HepG2 (cell line): ENCODE data around the gene MTUS2.

Experiments used
- ATF7 ChIP-seq, 2 experiments: fragments of 450-650 bp in 1 of 2; sonication (generic) in 1 of 2; formaldehyde crosslinking in 1 of 2; IDR thresholded peaks; 2 replicates each; pipeline versions ENCODE4 v1.4.0 to v1.6.1; 2016 to 2020; ENCODE audit warnings: antibody characterized with exemption in 1 of 2, mild to moderate bottlenecking in 1 of 2, missing genetic modification reagents in 1 of 2
- CBX2 ChIP-seq, 2 experiments: fragments of 200-600 bp in 1 of 2; sonication (generic); formaldehyde crosslinking in 1 of 2; IDR thresholded peaks; 2 replicates each; pipeline versions ENCODE4 v1.7.0 to v1.8.1; 2018 to 2022; ENCODE audit warnings: low read depth in 2 of 2, low read length in 1 of 2, mild to moderate bottlenecking in 1 of 2, missing genetic modification reagents in 1 of 2
- DPF2 ChIP-seq: sonication (generic); formaldehyde crosslinking; IDR thresholded peaks from 2 replicates; pipeline ENCODE4 v1.4.0; 2020; ENCODE audit warnings: mild to moderate bottlenecking, low read depth, missing genetic modification reagents, borderline replicate concordance
- FOXK1 ChIP-seq: sonication (generic); formaldehyde crosslinking; IDR thresholded peaks from 2 replicates; pipeline ENCODE4 v1.4.0; 2020; ENCODE audit warnings: low read depth, missing genetic modification reagents, borderline replicate concordance
- KDM1A ChIP-seq: IDR thresholded peaks from 2 replicates; pipeline ENCODE4 v1.6.1; 2016; ENCODE audit warnings: missing compliant biosample characterization
- RXRB ChIP-seq: IDR thresholded peaks from 2 replicates; pipeline ENCODE4 v1.6.1; 2016; ENCODE audit warnings: borderline replicate concordance, missing genetic modification reagents, missing compliant biosample characterization
- TAF15 ChIP-seq: fragments of 200-400 bp; formaldehyde crosslinking; IDR thresholded peaks from one replicate; pipeline ENCODE4 v1.6.1; 2018; ENCODE audit warnings: mild to moderate bottlenecking, low read depth, low read length; ENCODE audit not compliant: poor library complexity, severe bottlenecking
- TF ChIP-seq, protein P1 (sequence below): sonication (generic); formaldehyde crosslinking; IDR thresholded peaks from 2 replicates; pipeline ENCODE4 v1.4.0; 2020; ENCODE audit warnings: missing genetic modification reagents

- no peak for TF ChIP-seq FOXK1 (CRISPR knock-in tag)
- TF ChIP-seq KDM1A (CRISPR knock-in tag) = no peak
- no peak for TF ChIP-seq DPF2
- TF ChIP-seq, protein P1, sequence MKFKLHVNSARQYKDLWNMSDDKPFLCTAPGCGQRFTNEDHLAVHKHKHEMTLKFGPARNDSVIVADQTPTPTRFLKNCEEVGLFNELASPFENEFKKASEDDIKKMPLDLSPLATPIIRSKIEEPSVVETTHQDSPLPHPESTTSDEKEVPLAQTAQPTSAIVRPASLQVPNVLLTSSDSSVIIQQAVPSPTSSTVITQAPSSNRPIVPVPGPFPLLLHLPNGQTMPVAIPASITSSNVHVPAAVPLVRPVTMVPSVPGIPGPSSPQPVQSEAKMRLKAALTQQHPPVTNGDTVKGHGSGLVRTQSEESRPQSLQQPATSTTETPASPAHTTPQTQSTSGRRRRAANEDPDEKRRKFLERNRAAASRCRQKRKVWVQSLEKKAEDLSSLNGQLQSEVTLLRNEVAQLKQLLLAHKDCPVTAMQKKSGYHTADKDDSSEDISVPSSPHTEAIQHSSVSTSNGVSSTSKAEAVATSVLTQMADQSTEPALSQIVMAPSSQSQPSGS = no peak
- no peak for TF ChIP-seq ATF7 (IDR thresholded peaks at IDR 0.05)
- no peak for TF ChIP-seq ATF7 (CRISPR knock-in tag; IDR thresholded peaks at IDR 0.05)
- TF ChIP-seq CBX2 (IDR thresholded peaks at IDR 0.05; ENCODE audit: low read depth, low read length) = no peak
- no peak for TF ChIP-seq CBX2 (CRISPR knock-in tag; IDR thresholded peaks at IDR 0.05; ENCODE audit: low read depth)
- no peak for TF ChIP-seq TAF15
- TF ChIP-seq RXRB (CRISPR knock-in tag) = no peak
Measured at GRCh38 chr13:29472332-29472961, 652.3 kb downstream of the MTUS2 start.
